ENCODE measurements around the gene RIC8B.

The RIC8B gene

DNA sequence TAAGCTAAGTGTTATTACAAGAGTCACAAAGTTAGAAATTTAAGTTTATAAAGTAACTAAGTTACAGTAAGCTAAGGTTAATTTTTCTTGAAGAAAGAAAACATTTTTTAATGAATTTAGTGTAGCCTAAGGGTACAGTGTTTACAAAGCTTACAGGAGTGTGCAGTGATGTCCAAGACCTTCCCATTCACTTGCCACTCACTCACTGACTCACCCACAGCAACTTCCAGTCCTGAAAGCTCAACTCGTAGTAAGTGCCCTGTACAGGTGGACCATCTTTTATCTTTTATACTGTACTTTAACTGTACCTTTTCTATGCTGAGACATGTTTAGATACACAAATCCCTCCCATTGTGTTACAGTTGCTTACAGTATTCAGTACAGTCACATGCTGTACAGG is 120.3 kb downstream of the RIC8B start:
- H3K27ac ChIP-seq (ENCODE audit: low read length): no peak overlapping the region
- H3K4me1 ChIP-seq (ENCODE audit: insufficient read depth, low read length): no peaks in the 10 kb centered on the region
- H3K79me2 ChIP-seq (ENCODE audit: insufficient read depth, low read length): no peaks in the 10 kb centered on the region
- DNase-seq (no peak), ATAC-seq (ENCODE audit: insufficient read depth, low read depth) (no peak)
- H4K20me1 ChIP-seq (ENCODE audit: insufficient read depth, low read length): no peaks in the 10 kb centered on the region
- no peak overlapping the region for H3K9ac ChIP-seq (ENCODE audit: low read depth, low read length)
- H2AFZ ChIP-seq (ENCODE audit: low read depth, low read length): no peak overlapping the region
- no peaks in the 10 kb centered on the region for H3K27me3 ChIP-seq (ENCODE audit: insufficient read depth, low read length, poor library complexity)
- TF ChIP-seq EZH2 (IDR thresholded peaks at IDR 0.05; ENCODE audit: borderline replicate concordance, low read depth, low read length, severe bottlenecking): no peak
- TF ChIP-seq CTCF (IDR thresholded peaks at IDR 0.05; ENCODE audit: borderline replicate concordance, extremely low read depth, low read length, poor library complexity, severe bottlenecking): no peak
- H3K4me3 ChIP-seq (ENCODE audit: low read depth in 1 of 2, low read length in 2 of 2): no peak overlapping the region
- H3K36me3 ChIP-seq (ENCODE audit: insufficient read depth, low read length): peaks cover 5% of the 10 kb centered on the region; the same call in 1 of the 2 replicates
- H3K9me3 ChIP-seq (ENCODE audit: insufficient read depth, low read length, severe bottlenecking): no peaks in the 10 kb centered on the region
- no peak overlapping the region for H3K4me2 ChIP-seq (ENCODE audit: insufficient read depth, low read length)

GRCh38 chr12:106896603-106897002 is 122.1 kb downstream of the RIC8B start:
- no peak overlapping the region for H2AFZ ChIP-seq (ENCODE audit: low read depth, low read length)

GRCh38 chr12:106897082-106897481 is 122.6 kb downstream of the RIC8B start:
- Histone ChIP-seq H3K4me2 (ENCODE audit: insufficient read depth, low read length) (no peak overlapping the region), H3K36me3 (ENCODE audit: insufficient read depth, low read length) (no peaks in the 10 kb centered on the region), H3K27ac (ENCODE audit: low read length) (no peak overlapping the region), H3K4me1 (ENCODE audit: insufficient read depth, low read length) (no peaks in the 10 kb centered on the region), H2AFZ (ENCODE audit: low read depth, low read length) (no peak overlapping the region), H3K9me3 (ENCODE audit: insufficient read depth, low read length, severe bottlenecking) (no peaks in the 10 kb centered on the region), H3K27me3 (ENCODE audit: insufficient read depth, low read length, poor library complexity) (no peaks in the 10 kb centered on the region), H3K4me3 (ENCODE audit: low read depth in 1 of 2, low read length in 2 of 2) (no peak overlapping the region), H3K9ac (ENCODE audit: low read depth, low read length) (no peak overlapping the region), H3K79me2 (ENCODE audit: insufficient read depth, low read length) (no peaks in the 10 kb centered on the region), H4K20me1 (ENCODE audit: insufficient read depth, low read length) (no peaks in the 10 kb centered on the region)
- no peak for TF ChIP-seq EZH2 (IDR thresholded peaks at IDR 0.05; ENCODE audit: borderline replicate concordance, low read depth, low read length, severe bottlenecking)
- no peak for TF ChIP-seq CTCF (IDR thresholded peaks at IDR 0.05; ENCODE audit: borderline replicate concordance, extremely low read depth, low read length, poor library complexity, severe bottlenecking)
- ATAC-seq (ENCODE audit: insufficient read depth, low read depth) (no peak), DNase-seq (no peak)

More at GRCh38 chr12:106896603-106897002, 122.1 kb downstream of the RIC8B start:
- no peak for ATAC-seq (ENCODE audit: insufficient read depth, low read depth)
- Histone ChIP-seq H3K79me2 (ENCODE audit: insufficient read depth, low read length) (no peaks in the 10 kb centered on the region), H3K4me2 (ENCODE audit: insufficient read depth, low read length) (no peak overlapping the region), H4K20me1 (ENCODE audit: insufficient read depth, low read length) (no peaks in the 10 kb centered on the region), H3K36me3 (ENCODE audit: insufficient read depth, low read length) (no peaks in the 10 kb centered on the region), H3K27ac (ENCODE audit: low read length) (no peak overlapping the region), H3K4me3 (ENCODE audit: low read depth in 1 of 2, low read length in 2 of 2) (no peak overlapping the region), H3K27me3 (ENCODE audit: insufficient read depth, low read length, poor library complexity) (no peaks in the 10 kb centered on the region), H3K4me1 (ENCODE audit: insufficient read depth, low read length) (no peaks in the 10 kb centered on the region), H3K9ac (ENCODE audit: low read depth, low read length) (no peak overlapping the region), H3K9me3 (ENCODE audit: insufficient read depth, low read length, severe bottlenecking) (no peaks in the 10 kb centered on the region)
- DNase-seq: no peak
- TF ChIP-seq EZH2 (IDR thresholded peaks at IDR 0.05; ENCODE audit: borderline replicate concordance, low read depth, low read length, severe bottlenecking) (no peak), CTCF (IDR thresholded peaks at IDR 0.05; ENCODE audit: borderline replicate concordance, extremely low read depth, low read length, poor library complexity, severe bottlenecking) (no peak)
